ENCODE data around the gene TUBB6. TPM values are rescaled to one million over a fixed set of nuclear protein-coding genes. Genes with fewer than 3 reads are reported as not detected.
A peak's percentile ranks its signal among the peaks of the same experiment; 100 is the strongest.

The TUBB6 gene
- 0.22 TPM for total RNA-seq
- 1 to 10 TPM in 2 of 4 donors, under 1 TPM in 1, not detected in 1; 0.23 to 2.4 (median 1.0) TPM for polyA plus RNA-seq

GRCh38 chr18:12307701-12308385 lies at the start of gene TUBB6:
TSS of gene TUBB6 (plus strand) at chr18:12308241. CDS start at chr18:12308293, 52 bp downstream.
- Histone ChIP-seq H3K4me1 (ENCODE audit: control insufficient read depth, insufficient read depth, low read length, poor library complexity, severe bottlenecking) (peaks cover 13% of the 10 kb centered on the region), H3K4me3 (ENCODE audit: low read depth, low read length) (no peak within 1 kb of the TSS), H3K36me3 (ENCODE audit: control insufficient read depth, insufficient read depth, low read length) (no peaks in the 10 kb centered on the region), H3K27ac (ENCODE audit: insufficient read depth, low read length, poor library complexity, severe bottlenecking) (no peak within 1 kb of the TSS), H3K27me3 (ENCODE audit: control insufficient read depth, insufficient read depth, low read length) (peaks cover 11% of the 10 kb centered on the region), H3K9me3 (ENCODE audit: control insufficient read depth in 2 of 2, low read length in 2 of 2) (peaks cover 6 to 10% of the 10 kb centered on the region in 2 experiments)
- H3K27me3 Mint-ChIP-seq = peaks cover 69% of the 10 kb centered on the region
- ATAC-seq (ENCODE audit: low read depth in 2 of 2) = peak in 1 of 2 donors; percentile 35
- peaks cover 0 to 12% (median 9%) of the 10 kb centered on the region in 4 donors for H3K4me1 Mint-ChIP-seq
- H3K9me3 Mint-ChIP-seq = peaks cover 0 to 6% (median 3%) of the 10 kb centered on the region in 7 donors
- H3K36me3 Mint-ChIP-seq = no peaks in the 10 kb centered on the region
- peak within 1 kb of the TSS in 1 of 3 donors; percentile 71 for H3K27ac Mint-ChIP-seq
- H3K4me3 Mint-ChIP-seq = peak within 1 kb of the TSS; percentile 60 to 77 (median 70)
- DNase-seq = peak in 1 of 3 donors; percentile 23

DNA sequence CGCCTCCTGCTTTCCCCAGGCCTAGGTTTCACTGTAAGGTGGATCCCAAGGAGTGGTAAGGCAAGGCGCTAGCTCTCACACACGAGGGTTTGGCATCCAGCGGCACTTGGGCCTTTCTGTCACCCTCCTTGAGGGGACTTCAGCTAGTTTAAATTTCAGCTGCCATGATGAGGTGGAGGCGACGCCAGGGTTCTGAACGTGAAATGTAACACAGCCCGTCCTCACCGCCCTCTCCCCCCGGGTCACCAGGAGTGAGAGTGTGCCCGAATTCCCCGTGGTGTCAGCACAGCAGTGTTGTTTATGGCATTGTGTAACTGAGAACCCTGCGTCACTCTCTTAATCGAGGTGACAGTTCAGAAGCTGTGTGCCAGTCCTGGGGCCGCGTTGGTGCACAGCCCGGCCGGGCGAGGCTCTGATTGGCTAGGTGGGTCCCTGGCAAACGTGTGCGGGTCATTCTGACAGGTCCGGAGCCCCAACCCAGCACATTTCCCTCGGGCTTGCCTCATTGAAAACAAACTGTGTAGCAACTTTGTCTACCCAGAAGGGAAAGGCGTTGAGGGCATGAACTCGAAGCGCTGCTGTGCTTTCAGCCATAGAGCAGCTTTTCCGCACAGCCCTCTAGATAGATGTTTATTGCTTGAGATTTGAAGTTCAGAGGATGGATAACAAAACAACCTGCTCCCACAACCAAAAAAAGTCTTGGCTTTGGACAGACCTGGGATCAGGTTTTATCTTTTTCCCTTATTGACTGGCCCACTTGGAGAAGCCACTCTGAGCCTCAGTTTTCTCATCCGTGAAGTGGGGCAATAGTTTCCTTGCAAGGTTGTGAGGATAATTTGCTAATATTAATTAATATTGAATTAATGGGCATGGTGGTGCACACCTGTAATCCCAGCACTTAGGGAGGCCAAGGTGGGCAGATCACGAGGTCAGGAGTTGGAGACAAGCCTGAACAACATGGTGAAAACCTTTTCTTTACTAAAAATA lies 49.0 kb upstream of the TUBB6 start:
- no peak overlapping the region for H3K27ac Mint-ChIP-seq
- no peaks in the 10 kb centered on the region for H3K9me3 Mint-ChIP-seq
- no peaks in the 10 kb centered on the region for H3K36me3 Mint-ChIP-seq
- Histone ChIP-seq H3K4me3 (ENCODE audit: low read depth, low read length) (no peak overlapping the region), H3K27ac (ENCODE audit: insufficient read depth, low read length, poor library complexity, severe bottlenecking) (no peak overlapping the region), H3K27me3 (ENCODE audit: control insufficient read depth, insufficient read depth, low read length) (peaks cover 2% of the 10 kb centered on the region), H3K4me1 (ENCODE audit: control insufficient read depth, insufficient read depth, low read length, poor library complexity, severe bottlenecking) (no peaks in the 10 kb centered on the region), H3K36me3 (ENCODE audit: control insufficient read depth, insufficient read depth, low read length) (no peaks in the 10 kb centered on the region), H3K9me3 (ENCODE audit: control insufficient read depth in 2 of 2, low read length in 2 of 2) (no peaks in the 10 kb centered on the region)
- no peak for ATAC-seq (ENCODE audit: low read depth in 2 of 2)
- H3K4me3 Mint-ChIP-seq = no peak overlapping the region
- peaks cover 23% of the 10 kb centered on the region for H3K27me3 Mint-ChIP-seq
- no peaks in the 10 kb centered on the region for H3K4me1 Mint-ChIP-seq
- DNase-seq = no peak

- H3K9me3 ChIP-seq (ENCODE audit: control insufficient read depth in 2 of 2, low read length in 2 of 2) = no peaks in the 10 kb centered on the region
- Mint-ChIP-seq H3K4me3 (no peak overlapping the region), H3K4me1 (no peaks in the 10 kb centered on the region), H3K9me3 (no peaks in the 10 kb centered on the region), H3K27ac (no peak overlapping the region), H3K27me3 (peaks cover 8% of the 10 kb centered on the region), H3K36me3 (no peaks in the 10 kb centered on the region)
- no peaks in the 10 kb centered on the region for H3K4me1 ChIP-seq (ENCODE audit: control insufficient read depth, insufficient read depth, low read length, poor library complexity, severe bottlenecking)
- DNase-seq (no peak), ATAC-seq (ENCODE audit: low read depth in 2 of 2) (no peak)
- no peaks in the 10 kb centered on the region for H3K36me3 ChIP-seq (ENCODE audit: control insufficient read depth, insufficient read depth, low read length)
- no peaks in the 10 kb centered on the region for H3K27me3 ChIP-seq (ENCODE audit: control insufficient read depth, insufficient read depth, low read length)
- no peak overlapping the region for H3K27ac ChIP-seq (ENCODE audit: insufficient read depth, low read length, poor library complexity, severe bottlenecking)
- H3K4me3 ChIP-seq (ENCODE audit: low read depth, low read length) = no peak overlapping the region
These were observed 45.3 kb upstream of the TUBB6 start for GRCh38 chr18:12262748-12263147.

- no peak for ATAC-seq (ENCODE audit: low read depth in 2 of 2)
These were observed 43.2 kb upstream of the TUBB6 start for GRCh38 chr18:12264864-12265263.

GRCh38 chr18:12271376-12272235 lies 36.4 kb upstream of the TUBB6 start:
- Mint-ChIP-seq H3K27me3 (peaks cover 21% of the 10 kb centered on the region), H3K4me3 (peak overlapping the region in 1 of 4 donors; percentile 28), H3K27ac (no peak overlapping the region), H3K9me3 (no peaks in the 10 kb centered on the region), H3K36me3 (no peaks in the 10 kb centered on the region), H3K4me1 (peaks cover 0 to 5% (median 0%) of the 10 kb centered on the region in 4 donors)
- Histone ChIP-seq H3K36me3 (ENCODE audit: control insufficient read depth, insufficient read depth, low read length) (no peaks in the 10 kb centered on the region), H3K9me3 (ENCODE audit: control insufficient read depth in 2 of 2, low read length in 2 of 2) (no peaks in the 10 kb centered on the region), H3K27ac (ENCODE audit: insufficient read depth, low read length, poor library complexity, severe bottlenecking) (no peak overlapping the region), H3K27me3 (ENCODE audit: control insufficient read depth, insufficient read depth, low read length) (no peaks in the 10 kb centered on the region), H3K4me3 (ENCODE audit: low read depth, low read length) (no peak overlapping the region), H3K4me1 (ENCODE audit: control insufficient read depth, insufficient read depth, low read length, poor library complexity, severe bottlenecking) (no peaks in the 10 kb centered on the region)
- peak in 1 of 3 donors; percentile 61 for DNase-seq
- ATAC-seq (ENCODE audit: low read depth in 2 of 2) = peak; percentile 53 to 68

More at GRCh38 chr18:12264864-12265263, 43.2 kb upstream of the TUBB6 start:
- H3K4me1 ChIP-seq (ENCODE audit: control insufficient read depth, insufficient read depth, low read length, poor library complexity, severe bottlenecking) = no peaks in the 10 kb centered on the region
- H3K36me3 ChIP-seq (ENCODE audit: control insufficient read depth, insufficient read depth, low read length) = no peaks in the 10 kb centered on the region
- H3K27me3 ChIP-seq (ENCODE audit: control insufficient read depth, insufficient read depth, low read length) = no peaks in the 10 kb centered on the region
- H3K36me3 Mint-ChIP-seq = no peaks in the 10 kb centered on the region
- H3K27ac ChIP-seq (ENCODE audit: insufficient read depth, low read length, poor library complexity, severe bottlenecking) = no peak overlapping the region
- no peaks in the 10 kb centered on the region for H3K9me3 Mint-ChIP-seq
- H3K27ac Mint-ChIP-seq = no peak overlapping the region
- no peaks in the 10 kb centered on the region for H3K4me1 Mint-ChIP-seq
- no peaks in the 10 kb centered on the region for H3K9me3 ChIP-seq (ENCODE audit: control insufficient read depth in 2 of 2, low read length in 2 of 2)
- DNase-seq = no peak
- H3K4me3 Mint-ChIP-seq = no peak overlapping the region
- no peak overlapping the region for H3K4me3 ChIP-seq (ENCODE audit: low read depth, low read length)
- peaks cover 15% of the 10 kb centered on the region for H3K27me3 Mint-ChIP-seq

GRCh38 chr18:12274793-12275192 lies 33.2 kb upstream of the TUBB6 start:
- Histone ChIP-seq H3K9me3 (ENCODE audit: control insufficient read depth in 2 of 2, low read length in 2 of 2) (no peaks in the 10 kb centered on the region), H3K27me3 (ENCODE audit: control insufficient read depth, insufficient read depth, low read length) (no peaks in the 10 kb centered on the region), H3K36me3 (ENCODE audit: control insufficient read depth, insufficient read depth, low read length) (no peaks in the 10 kb centered on the region), H3K4me3 (ENCODE audit: low read depth, low read length) (no peak overlapping the region), H3K4me1 (ENCODE audit: control insufficient read depth, insufficient read depth, low read length, poor library complexity, severe bottlenecking) (no peaks in the 10 kb centered on the region), H3K27ac (ENCODE audit: insufficient read depth, low read length, poor library complexity, severe bottlenecking) (no peak overlapping the region)
- Mint-ChIP-seq H3K27me3 (peaks cover 9% of the 10 kb centered on the region), H3K4me1 (peaks cover 0 to 5% (median 0%) of the 10 kb centered on the region in 4 donors), H3K27ac (no peak overlapping the region), H3K9me3 (no peaks in the 10 kb centered on the region), H3K36me3 (no peaks in the 10 kb centered on the region), H3K4me3 (no peak overlapping the region)
- DNase-seq (no peak), ATAC-seq (ENCODE audit: low read depth in 2 of 2) (no peak)
